Hematopoietic multipotent progenitor cell (in vitro differentiated cells): ENCODE results near the gene MGST3. TPM values are rescaled to one million over a fixed set of nuclear protein-coding genes. Genes with fewer than 3 reads are reported as not detected.
A peak's percentile ranks its signal among the peaks of the same experiment; 100 is the strongest.
"Not testable (repeated sequence)": the region's sequence is repeated elsewhere in the genome, so short reads cannot be mapped to it uniquely, and the experiment has no call there.

Source experiments
- DNase-seq, 3 donors: peaks; one replicate each; pipeline ENCODE4 v3.0.0-alpha.2; 2011 to 2015; ENCODE audit warnings: low read depth in 2 of 3, low spot score in 2 of 3
- total RNA-seq: library from RNA; depleted of rRNA; stranded (reverse); fragments of >200 nt; gene quantifications from one replicate; pipeline ENCODE4 v1.2.3, GENCODE V29; 2012

Gene MGST3
- total RNA-seq, 1 donor: 71.1 TPM

- DNase-seq: no peak
Observed at GRCh38 chr1:165628147-165628822, 2.7 kb upstream of the MGST3 start.

- DNase-seq: no peak
Observed at GRCh38 chr1:165629151-165629550, 1.9 kb upstream of the MGST3 start.

- DNase-seq: no peak
Observed at GRCh38 chr1:165629848-165630628, 996 bp upstream of the MGST3 start.

GRCh38 chr1:165631342-165632151 lies 513 bp downstream of the MGST3 start:
- DNase-seq: peak; percentile 7 to 79 (median 78)

GRCh38 chr1:165632152-165632469 lies 1.1 kb downstream of the MGST3 start:
- DNase-seq: no peak

- DNase-seq: no peak
Observed at GRCh38 chr1:165632491-165632890, 1.5 kb downstream of the MGST3 start.

GRCh38 chr1:165633614-165634013 lies 2.6 kb downstream of the MGST3 start:
- no peak for DNase-seq

GRCh38 chr1:165634154-165634921 lies 3.3 kb downstream of the MGST3 start:
- no peak for DNase-seq

- DNase-seq: no peak
Observed at GRCh38 chr1:165635329-165635728, 4.3 kb downstream of the MGST3 start.

- DNase-seq: no peak
Observed at GRCh38 chr1:165635823-165636222, 4.8 kb downstream of the MGST3 start.

- DNase-seq: no peak
Observed at GRCh38 chr1:165637427-165637826, 6.4 kb downstream of the MGST3 start.

- DNase-seq: not testable (repeated sequence)
Observed at GRCh38 chr1:165638211-165638610, 7.2 kb downstream of the MGST3 start.

GRCh38 chr1:165639821-165640623 lies 9.0 kb downstream of the MGST3 start:
- no peak for DNase-seq

- DNase-seq: no peak
Observed at GRCh38 chr1:165641231-165641987, 10.4 kb downstream of the MGST3 start.

GRCh38 chr1:165644064-165644735 lies 13.2 kb downstream of the MGST3 start:
- no peak for DNase-seq

- DNase-seq: peak in 2 of 3 donors; percentile 33 to 35
Observed at GRCh38 chr1:165645654-165646366, 14.8 kb downstream of the MGST3 start.

GRCh38 chr1:165647517-165647916 lies 16.5 kb downstream of the MGST3 start:
- DNase-seq: no peak

- DNase-seq: no peak
Observed at GRCh38 chr1:165647970-165648369, 16.9 kb downstream of the MGST3 start.
